Renal cortex interstitium (tissue), 11 donors: ENCODE results near the gene SLC16A3. TPM values are rescaled to one million over a fixed set of nuclear protein-coding genes. Genes with fewer than 3 reads are reported as not detected.
"Not testable (repeated sequence)": the region's sequence is repeated elsewhere in the genome, so short reads cannot be mapped to it uniquely, and the experiment has no call there.

ENCODE experiments used
- DNase-seq, 11 donors: peaks; one replicate each; pipeline ENCODE4 v3.0.0-alpha.2; 2013; ENCODE audit warnings: low read depth in 9 of 11, low spot score in 4 of 11; ENCODE audit errors: extremely low read depth in 1 of 11
- polyA plus RNA-seq, 3 donors: library from polyadenylated mRNA; unstranded; fragments of 120-200 nt; gene quantifications; one replicate each; pipeline ENCODE4 v1.2.1, GENCODE V29; 2013; ENCODE audit not compliant: insufficient read length in 3 of 3

Gene SLC16A3
- polyA plus RNA-seq, 3 donors = 9.0 to 36.8 (median 10.5) TPM

GRCh38 chr17:82253179-82253544 is 24.3 kb downstream of the SLC16A3 start:
- no peak for DNase-seq

GRCh38 chr17:82254096-82254495 is 25.3 kb downstream of the SLC16A3 start:
- not testable (repeated sequence) for DNase-seq

GRCh38 chr17:82254746-82255145 is 25.9 kb downstream of the SLC16A3 start:
- DNase-seq = not testable (repeated sequence)

DNA sequence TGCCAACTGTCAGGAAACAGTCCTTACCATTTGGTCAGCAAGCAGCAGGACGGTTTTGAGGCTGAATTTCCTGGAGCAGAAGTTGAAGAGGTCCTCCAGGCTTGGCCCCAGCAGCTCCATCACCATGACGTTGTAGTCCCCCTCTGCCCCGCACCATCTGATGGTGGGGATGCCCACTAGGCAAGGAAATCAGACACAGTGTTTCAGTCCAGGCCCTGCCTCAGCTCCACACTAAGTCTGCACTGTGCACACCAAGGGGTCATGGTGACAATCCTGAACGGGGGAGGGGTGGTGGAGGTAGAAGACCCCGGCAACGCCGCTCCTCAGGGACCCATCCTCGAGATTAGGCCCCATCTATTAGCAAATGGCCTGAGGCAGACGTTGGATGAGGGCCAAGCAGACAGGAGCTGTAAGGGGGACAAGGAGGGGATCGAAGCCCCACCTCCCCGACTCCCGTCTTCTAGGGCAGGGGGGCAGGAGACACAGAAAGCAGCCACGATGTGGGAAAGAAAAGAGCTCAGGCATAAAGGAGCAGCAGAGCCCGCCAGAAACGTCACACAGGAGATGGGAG is 26.6 kb downstream of the SLC16A3 start:
- DNase-seq = no peak

DNA sequence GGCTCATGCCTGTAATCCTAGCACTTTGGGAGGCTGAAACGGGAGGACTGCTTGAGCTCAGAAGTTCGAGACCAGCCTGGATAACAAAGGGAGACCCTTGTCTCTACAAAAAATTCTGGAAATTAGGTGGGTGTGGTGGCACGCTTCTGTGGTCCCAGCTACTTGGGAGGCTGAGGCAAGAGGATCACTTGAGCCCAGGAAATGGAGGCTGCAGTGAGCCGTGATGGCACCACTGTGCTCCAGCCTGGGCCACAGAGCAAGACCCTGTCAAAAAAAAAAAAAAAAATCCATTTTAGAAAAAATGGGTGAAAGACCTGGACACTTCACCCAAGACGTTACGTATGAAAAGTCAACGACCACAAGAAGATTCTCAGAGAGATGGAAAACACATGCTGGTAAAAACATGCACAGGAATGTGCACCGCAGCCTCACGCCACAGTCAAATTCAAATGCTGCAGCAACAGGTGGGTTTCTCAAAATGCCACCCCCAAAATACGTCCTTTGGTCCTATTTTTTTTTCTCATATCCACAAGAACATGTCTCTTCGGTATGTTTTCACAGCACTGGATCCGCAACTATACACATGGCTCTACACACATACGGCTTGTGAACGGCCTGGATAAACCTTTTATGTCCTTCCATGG is 27.5 kb downstream of the SLC16A3 start:
- no peak for DNase-seq

GRCh38 chr17:82257473-82257872 is 28.6 kb downstream of the SLC16A3 start:
- DNase-seq = no peak

DNA sequence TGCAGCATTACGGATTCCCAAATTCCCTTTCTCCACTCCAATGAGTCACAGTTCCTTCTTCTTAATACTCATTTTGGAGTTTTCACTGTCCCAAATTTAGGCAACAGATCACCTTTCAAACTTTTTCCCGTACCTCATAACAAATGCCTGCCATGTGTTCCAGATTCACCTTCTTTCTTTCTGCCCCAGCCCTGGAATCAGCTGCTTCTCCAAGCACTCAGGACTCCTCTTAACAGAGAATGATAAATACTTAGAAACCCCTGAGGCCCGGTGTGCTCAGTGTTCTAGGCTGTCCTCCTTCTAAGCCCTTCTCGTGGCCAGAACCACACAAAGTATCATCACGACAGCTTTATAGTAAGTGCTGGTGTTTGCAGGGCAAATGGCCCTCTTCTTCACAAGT is 29.7 kb downstream of the SLC16A3 start:
- DNase-seq = no peak

DNA sequence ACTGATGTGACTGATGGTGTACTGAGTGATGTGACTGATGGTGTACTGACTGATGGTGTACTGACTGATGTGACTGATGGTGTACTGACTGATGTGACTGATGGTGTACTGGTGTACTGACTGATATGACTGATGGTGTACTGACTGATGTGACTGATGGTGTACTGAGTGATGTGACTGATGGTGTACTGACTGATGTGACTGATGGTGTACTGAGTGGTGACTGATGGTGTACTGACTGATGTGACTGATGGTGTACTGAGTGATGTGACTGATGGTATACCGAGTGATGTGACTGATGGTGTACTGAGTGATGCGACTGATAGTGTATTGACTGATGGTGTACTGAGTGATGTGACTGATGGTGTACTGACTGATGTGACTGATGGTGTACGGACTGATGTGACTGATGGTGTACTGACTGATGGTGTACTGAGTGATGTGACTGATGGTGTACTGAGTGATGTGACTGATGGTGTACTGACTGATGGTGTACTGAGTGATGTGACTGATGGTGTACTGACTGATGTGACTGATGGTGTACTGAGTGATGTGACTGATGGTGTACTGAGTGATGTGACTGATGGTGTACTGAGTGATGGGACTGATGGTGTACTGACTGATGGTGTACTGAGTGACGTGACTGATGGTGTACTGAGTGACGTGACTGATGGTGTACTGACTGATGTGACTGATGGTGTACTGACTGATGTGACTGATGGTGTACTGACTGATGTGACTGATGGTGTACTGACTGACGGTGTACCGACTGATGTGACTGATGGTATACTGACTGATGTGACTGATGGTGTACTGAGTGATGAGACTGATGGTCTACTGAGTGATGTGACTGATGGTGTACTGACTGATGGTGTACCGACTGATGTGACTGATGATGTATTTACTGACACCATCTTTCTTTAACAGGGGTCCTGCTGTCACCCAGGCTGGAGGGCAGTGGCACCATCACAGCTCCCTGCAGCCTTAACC is 31.4 kb downstream of the SLC16A3 start:
- not testable (repeated sequence) for DNase-seq

GRCh38 chr17:82262344-82262743 is 33.5 kb downstream of the SLC16A3 start:
- DNase-seq = no peak

- DNase-seq = no peak
These were observed 34.8 kb downstream of the SLC16A3 start for GRCh38 chr17:82263641-82264040.

DNA sequence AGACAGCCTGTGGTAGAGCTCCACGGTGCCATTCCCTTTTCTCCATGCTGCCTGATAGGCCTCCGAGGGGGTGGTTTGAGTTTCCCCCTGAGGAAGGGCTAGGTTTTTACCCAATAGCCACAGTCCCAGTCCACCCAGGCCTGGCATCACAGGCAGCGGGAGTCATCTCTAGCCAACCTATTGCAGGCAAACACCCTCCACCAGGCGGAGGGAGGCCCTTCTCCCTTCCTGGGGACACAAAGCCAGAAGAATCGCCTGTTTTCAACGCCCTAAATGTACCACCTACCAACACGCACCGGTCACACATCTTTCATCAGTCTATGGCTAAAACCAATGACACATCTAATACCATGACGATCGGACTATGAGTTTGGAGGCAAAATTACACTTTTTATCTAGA is 37.3 kb downstream of the SLC16A3 start:
- no peak for DNase-seq

- no peak for DNase-seq
These were observed 38.9 kb downstream of the SLC16A3 start for GRCh38 chr17:82267575-82268379.

GRCh38 chr17:82269138-82269881 is 40.5 kb downstream of the SLC16A3 start:
- DNase-seq = no peak

- no peak for DNase-seq
These were observed 41.1 kb downstream of the SLC16A3 start for GRCh38 chr17:82269882-82270500.

DNA sequence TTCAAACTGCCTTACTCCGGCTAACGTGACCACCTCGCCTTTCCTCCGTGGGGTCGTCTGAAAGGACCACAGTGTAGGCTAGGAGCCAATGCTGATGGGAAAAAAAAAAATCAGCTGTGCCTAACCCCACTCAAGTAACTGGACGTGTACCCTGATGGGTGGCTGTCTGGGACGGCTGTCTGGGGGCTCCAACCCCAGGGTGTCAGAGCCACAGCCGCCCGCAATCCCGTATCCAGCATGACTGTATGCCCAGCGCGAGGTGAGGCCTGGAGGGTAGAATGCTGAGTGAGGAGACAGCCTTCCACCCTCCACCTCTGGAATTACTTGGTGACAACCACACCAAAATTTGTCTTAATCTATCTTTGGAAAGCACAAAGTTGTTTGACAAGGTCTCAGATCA is 41.8 kb downstream of the SLC16A3 start:
- no peak for DNase-seq

- no peak for DNase-seq
These were observed 42.6 kb downstream of the SLC16A3 start for GRCh38 chr17:82271401-82271800.

GRCh38 chr17:82272495-82273326 is 43.9 kb downstream of the SLC16A3 start:
- DNase-seq = no peak
